Activated naive CD4-positive, alpha-beta T cell treated with anti-CD3 and anti-CD28 coated beads, Interleukin-2, amount 10 ng/mL, durations not matched to agents 7 days and 5 days (primary cell): ENCODE data around the gene PHF23.
A peak's percentile ranks its signal among the peaks of the same experiment; 100 is the strongest.
"Not testable (repeated sequence)": the region's sequence is repeated elsewhere in the genome, so short reads cannot be mapped to it uniquely, and the experiment has no call there.

Experiments
- CTCF ChIA-PET: fragments of 350-600 bp; sonication (Branson Sonifier 250); formaldehyde crosslinking; loops from one replicate; lab custom pipeline; 2021; ENCODE audit warnings: antibody characterized with exemption; lab: Charles Lee
- DNase-seq: peaks from one replicate; pipeline ENCODE4 v3.0.0-alpha.2; 2020
- H3K27ac Mint-ChIP-seq: one replicate; pipeline ENCODE4 v1.8.0; 2021; ENCODE audit warnings: mild to moderate bottlenecking, moderate library complexity, mixed read lengths
- H3K27me3 Mint-ChIP-seq: one replicate; pipeline ENCODE4 v1.8.0; 2021; ENCODE audit warnings: mild to moderate bottlenecking, mixed read lengths
- H3K36me3 Mint-ChIP-seq: one replicate; pipeline ENCODE4 v1.8.0; 2021; ENCODE audit warnings: mixed read lengths
- H3K4me1 Mint-ChIP-seq: one replicate; pipeline ENCODE4 v1.8.0; 2021; ENCODE audit warnings: mixed read lengths
- H3K4me3 Mint-ChIP-seq: one replicate; pipeline ENCODE4 v1.8.0; 2021; ENCODE audit warnings: mild to moderate bottlenecking, moderate library complexity, mixed read lengths
- H3K9me3 Mint-ChIP-seq: one replicate; pipeline ENCODE4 v1.8.0; 2021; ENCODE audit warnings: mixed read lengths

Gene PHF23

GRCh38 chr17:7251661-7252175, 12.5 kb upstream of the PHF23 start, which contains the start of gene CTDNEP1:
TSS of gene CTDNEP1 (minus strand) at chr17:7251734. CDS start at chr17:7251296, 438 bp downstream.
- CTCF ChIA-PET = no interaction called here
- H3K4me3 Mint-ChIP-seq = peak within 1 kb of the TSS; percentile 84
- DNase-seq = peak; percentile 99
- peaks cover 32% of the 10 kb centered on the region for H3K36me3 Mint-ChIP-seq
- H3K4me1 Mint-ChIP-seq = peaks cover 50% of the 10 kb centered on the region
- H3K27me3 Mint-ChIP-seq = no peaks in the 10 kb centered on the region
- H3K27ac Mint-ChIP-seq = peak within 1 kb of the TSS; percentile 99
- no peaks in the 10 kb centered on the region for H3K9me3 Mint-ChIP-seq

GRCh38 chr17:7250695-7251627, 11.7 kb upstream of the PHF23 start:
- H3K36me3 Mint-ChIP-seq = peaks cover 35% of the 10 kb centered on the region
- H3K27ac Mint-ChIP-seq = peak overlapping the region; percentile 99
- H3K27me3 Mint-ChIP-seq = no peaks in the 10 kb centered on the region
- CTCF ChIA-PET = no interaction called here
- H3K4me1 Mint-ChIP-seq = peaks cover 54% of the 10 kb centered on the region
- no peak for DNase-seq
- no peaks in the 10 kb centered on the region for H3K9me3 Mint-ChIP-seq
- peak overlapping the region; percentile 84 for H3K4me3 Mint-ChIP-seq

- Mint-ChIP-seq H3K4me1 (peaks cover 53% of the 10 kb centered on the region), H3K9me3 (no peaks in the 10 kb centered on the region), H3K4me3 (peak overlapping the region; percentile 84), H3K36me3 (peaks cover 33% of the 10 kb centered on the region), H3K27ac (peak overlapping the region; percentile 88), H3K27me3 (no peaks in the 10 kb centered on the region)
- CTCF ChIA-PET = no interaction called here
- no peak for DNase-seq
These were observed 10.6 kb upstream of the PHF23 start for GRCh38 chr17:7249830-7250229.

GRCh38 chr17:7249214-7249613, 10.0 kb upstream of the PHF23 start:
- Mint-ChIP-seq H3K9me3 (no peaks in the 10 kb centered on the region), H3K4me3 (peak overlapping the region; percentile 84), H3K36me3 (peaks cover 34% of the 10 kb centered on the region), H3K4me1 (peaks cover 49% of the 10 kb centered on the region), H3K27ac (peak overlapping the region; percentile 17), H3K27me3 (no peaks in the 10 kb centered on the region)
- CTCF ChIA-PET = no interaction called here
- DNase-seq = no peak

GRCh38 chr17:7248796-7249195, 9.5 kb upstream of the PHF23 start:
- no peaks in the 10 kb centered on the region for H3K9me3 Mint-ChIP-seq
- no peak for DNase-seq
- no peak overlapping the region for H3K27ac Mint-ChIP-seq
- CTCF ChIA-PET = no interaction called here
- peaks cover 33% of the 10 kb centered on the region for H3K36me3 Mint-ChIP-seq
- H3K4me1 Mint-ChIP-seq = peaks cover 45% of the 10 kb centered on the region
- H3K4me3 Mint-ChIP-seq = no peak overlapping the region
- no peaks in the 10 kb centered on the region for H3K27me3 Mint-ChIP-seq

GRCh38 chr17:7246779-7247178, 7.5 kb upstream of the PHF23 start:
- H3K9me3 Mint-ChIP-seq = no peaks in the 10 kb centered on the region
- peaks cover 39% of the 10 kb centered on the region for H3K36me3 Mint-ChIP-seq
- no peaks in the 10 kb centered on the region for H3K27me3 Mint-ChIP-seq
- H3K27ac Mint-ChIP-seq = no peak overlapping the region
- peaks cover 45% of the 10 kb centered on the region for H3K4me1 Mint-ChIP-seq
- no peak overlapping the region for H3K4me3 Mint-ChIP-seq
- DNase-seq = no peak
- CTCF ChIA-PET = no interaction called here

GRCh38 chr17:7243838-7244237, 4.6 kb upstream of the PHF23 start:
- H3K9me3 Mint-ChIP-seq, DNase-seq, H3K27me3 Mint-ChIP-seq, CTCF ChIA-PET: not testable (repeated sequence)
- H3K36me3 Mint-ChIP-seq = peaks cover 57% of the 10 kb centered on the region
- H3K4me3 Mint-ChIP-seq = peak overlapping the region; percentile 94
- H3K27ac Mint-ChIP-seq = peak overlapping the region; percentile 68
- H3K4me1 Mint-ChIP-seq = peaks cover 46% of the 10 kb centered on the region

- Mint-ChIP-seq H3K36me3 (peaks cover 58% of the 10 kb centered on the region), H3K4me1 (peaks cover 41% of the 10 kb centered on the region)
- CTCF ChIA-PET = no interaction called here
These were observed 4.1 kb upstream of the PHF23 start for GRCh38 chr17:7243453-7243729.

GRCh38 chr17:7242717-7243452, 3.6 kb upstream of the PHF23 start:
- Mint-ChIP-seq H3K36me3 (peaks cover 58% of the 10 kb centered on the region), H3K9me3 (no peaks in the 10 kb centered on the region), H3K27me3 (no peaks in the 10 kb centered on the region), H3K4me1 (peaks cover 41% of the 10 kb centered on the region), H3K27ac (peak overlapping the region; percentile 98), H3K4me3 (peak overlapping the region; percentile 94)
- CTCF ChIA-PET = interaction anchor here (0.8 to 3.5 kb wide), 2 partner anchors 23 to 54 kb away, joined by 4 to 17 read pairs; partner anchors contain the start of genes ACADVL and DLG4
- DNase-seq = peak; percentile 95

More at GRCh38 chr17:7243453-7243729, 4.1 kb upstream of the PHF23 start:
- Mint-ChIP-seq H3K27ac (peak overlapping the region; percentile 87), H3K4me3 (peak overlapping the region; percentile 94), H3K27me3 (no peaks in the 10 kb centered on the region), H3K9me3 (no peaks in the 10 kb centered on the region)
- no peak for DNase-seq

- Mint-ChIP-seq H3K36me3 (peaks cover 60% of the 10 kb centered on the region), H3K4me3 (peak within 1 kb of the TSS; percentile 94), H3K27ac (peak within 1 kb of the TSS; percentile 98), H3K9me3 (no peaks in the 10 kb centered on the region), H3K4me1 (peaks cover 44% of the 10 kb centered on the region), H3K27me3 (no peaks in the 10 kb centered on the region)
- CTCF ChIA-PET = interaction anchor here (0.8 to 3.5 kb wide), 2 partner anchors 22 to 55 kb away, joined by 4 to 17 read pairs; partner anchors contain the start of genes ACADVL and DLG4
- peak; percentile 93 for DNase-seq
These were observed 2.8 kb upstream of the PHF23 start, which contains the start of gene GABARAP for GRCh38 chr17:7241783-7242716. TSS of gene GABARAP (minus strand) at chr17:7242449. CDS start at chr17:7242330, 119 bp downstream.

GRCh38 chr17:7241090-7241733, 2.0 kb upstream of the PHF23 start:
- H3K9me3 Mint-ChIP-seq = no peaks in the 10 kb centered on the region
- CTCF ChIA-PET = interaction anchor here (3.5 kb wide), 1 partner anchor 21 kb away, joined by 17 read pairs; the partner anchor contains the start of genes ACADVL and DLG4
- no peak for DNase-seq
- H3K36me3 Mint-ChIP-seq = peaks cover 61% of the 10 kb centered on the region
- H3K27ac Mint-ChIP-seq = peak overlapping the region; percentile 98
- no peaks in the 10 kb centered on the region for H3K27me3 Mint-ChIP-seq
- peaks cover 48% of the 10 kb centered on the region for H3K4me1 Mint-ChIP-seq
- peak overlapping the region; percentile 94 for H3K4me3 Mint-ChIP-seq

GRCh38 chr17:7240375-7240774, 1.1 kb upstream of the PHF23 start:
- H3K9me3 Mint-ChIP-seq = no peaks in the 10 kb centered on the region
- peak overlapping the region; percentile 94 for H3K4me3 Mint-ChIP-seq
- peaks cover 64% of the 10 kb centered on the region for H3K36me3 Mint-ChIP-seq
- peaks cover 56% of the 10 kb centered on the region for H3K4me1 Mint-ChIP-seq
- peak overlapping the region; percentile 98 for H3K27ac Mint-ChIP-seq
- CTCF ChIA-PET = interaction anchor here (3.5 kb wide), 1 partner anchor 20 kb away, joined by 17 read pairs; the partner anchor contains the start of genes ACADVL and DLG4
- DNase-seq = no peak
- no peaks in the 10 kb centered on the region for H3K27me3 Mint-ChIP-seq
